ENCODE results near the gene EFNA5. TPM values are rescaled to one million over a fixed set of nuclear protein-coding genes. Genes with fewer than 3 reads are reported as not detected.
A peak's percentile ranks its signal among the peaks of the same experiment; 100 is the strongest.

Gene EFNA5
- total RNA-seq, 1 donor from 2014 or later = 43.0 TPM

DNA sequence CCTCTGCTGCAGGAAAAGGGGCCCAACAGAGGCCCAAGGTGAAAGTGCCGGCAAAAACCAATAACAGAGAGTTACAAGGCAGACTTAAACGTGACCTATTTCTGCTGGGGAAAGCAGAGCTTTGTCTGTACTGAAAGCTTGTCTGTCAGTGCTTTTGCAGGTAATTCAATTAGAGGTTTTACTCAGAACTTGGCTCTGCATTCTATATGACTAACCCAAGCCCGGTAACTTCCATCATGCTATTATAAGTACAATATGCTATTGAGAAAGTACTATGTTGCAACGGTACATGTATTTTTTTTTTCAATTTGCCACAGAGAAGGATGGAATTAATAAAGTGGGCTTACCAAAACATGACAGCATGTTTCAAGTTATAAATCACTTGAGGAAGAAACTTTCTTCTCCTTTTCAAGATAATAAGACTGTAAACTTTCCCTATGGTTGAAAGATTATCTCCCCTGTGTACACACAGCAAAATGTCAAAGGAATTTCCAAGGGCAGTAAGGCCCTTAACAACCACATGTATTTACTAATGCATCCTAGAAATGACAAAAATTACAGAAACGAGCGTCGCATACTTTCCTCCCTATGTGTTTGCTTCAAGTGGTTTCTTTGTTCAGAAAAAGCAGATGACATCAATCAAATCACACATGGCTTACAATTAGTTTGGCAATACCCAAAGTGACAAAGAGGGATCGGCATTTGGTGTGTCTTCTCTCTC, 282.4 kb downstream of the EFNA5 start:
- TF ChIP-seq, protein P1, sequence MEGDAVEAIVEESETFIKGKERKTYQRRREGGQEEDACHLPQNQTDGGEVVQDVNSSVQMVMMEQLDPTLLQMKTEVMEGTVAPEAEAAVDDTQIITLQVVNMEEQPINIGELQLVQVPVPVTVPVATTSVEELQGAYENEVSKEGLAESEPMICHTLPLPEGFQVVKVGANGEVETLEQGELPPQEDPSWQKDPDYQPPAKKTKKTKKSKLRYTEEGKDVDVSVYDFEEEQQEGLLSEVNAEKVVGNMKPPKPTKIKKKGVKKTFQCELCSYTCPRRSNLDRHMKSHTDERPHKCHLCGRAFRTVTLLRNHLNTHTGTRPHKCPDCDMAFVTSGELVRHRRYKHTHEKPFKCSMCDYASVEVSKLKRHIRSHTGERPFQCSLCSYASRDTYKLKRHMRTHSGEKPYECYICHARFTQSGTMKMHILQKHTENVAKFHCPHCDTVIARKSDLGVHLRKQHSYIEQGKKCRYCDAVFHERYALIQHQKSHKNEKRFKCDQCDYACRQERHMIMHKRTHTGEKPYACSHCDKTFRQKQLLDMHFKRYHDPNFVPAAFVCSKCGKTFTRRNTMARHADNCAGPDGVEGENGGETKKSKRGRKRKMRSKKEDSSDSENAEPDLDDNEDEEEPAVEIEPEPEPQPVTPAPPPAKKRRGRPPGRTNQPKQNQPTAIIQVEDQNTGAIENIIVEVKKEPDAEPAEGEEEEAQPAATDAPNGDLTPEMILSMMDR (conservative IDR thresholded peaks at IDR 0.05) = no peak
- H3K4me1 Mint-ChIP-seq = peaks cover 42% of the 10 kb centered on the region
- DNase-seq (ENCODE audit: low read depth, low spot score) = no peak
- H3K27me3 Mint-ChIP-seq (ENCODE audit: low read depth) = no peaks in the 10 kb centered on the region
- H3K36me3 Mint-ChIP-seq (ENCODE audit: low read depth) = peaks cover 7% of the 10 kb centered on the region
- peak overlapping the region; percentile 17 for H3K27ac Mint-ChIP-seq (ENCODE audit: unreplicated experiment)
- H3K9me3 Mint-ChIP-seq = no peaks in the 10 kb centered on the region
- peak overlapping the region; percentile 29 for H3K4me3 Mint-ChIP-seq

DNA sequence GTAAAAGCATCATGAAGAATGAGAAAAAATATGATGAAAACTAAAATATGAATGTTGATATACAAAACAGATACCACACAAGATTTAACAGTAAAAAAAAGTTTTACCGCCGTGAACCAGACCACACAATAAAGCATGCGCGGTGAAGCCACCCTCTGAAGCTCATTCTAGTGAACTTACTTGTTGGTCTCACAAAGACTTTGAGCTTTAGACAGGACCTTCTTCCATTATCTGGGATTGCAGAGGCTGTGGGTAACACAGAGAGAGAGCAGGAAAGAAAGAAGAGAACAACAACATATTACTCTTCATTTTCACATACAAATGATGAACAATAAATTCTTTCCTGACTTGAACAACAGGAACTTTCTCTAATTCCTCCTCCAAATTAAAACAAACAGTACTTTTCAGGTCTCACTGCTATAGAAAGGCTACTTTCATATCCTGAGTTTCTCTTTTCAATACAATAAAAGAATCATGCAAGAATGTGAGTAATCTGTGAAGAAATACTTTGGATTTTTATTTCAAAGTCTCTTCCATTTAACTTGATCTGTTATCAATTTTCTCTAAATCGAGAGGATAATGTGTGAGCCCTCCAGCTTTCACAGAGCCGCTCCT, 283.1 kb downstream of the EFNA5 start:
- H3K9me3 Mint-ChIP-seq = no peaks in the 10 kb centered on the region
- TF ChIP-seq, protein P1 (conservative IDR thresholded peaks at IDR 0.05) = no peak
- H3K36me3 Mint-ChIP-seq (ENCODE audit: low read depth) = peaks cover 7% of the 10 kb centered on the region
- no peaks in the 10 kb centered on the region for H3K27me3 Mint-ChIP-seq (ENCODE audit: low read depth)
- DNase-seq (ENCODE audit: low read depth, low spot score) = no peak
- peak overlapping the region; percentile 29 for H3K4me3 Mint-ChIP-seq
- peaks cover 41% of the 10 kb centered on the region for H3K4me1 Mint-ChIP-seq
- peak overlapping the region; percentile 17 for H3K27ac Mint-ChIP-seq (ENCODE audit: unreplicated experiment)

DNA sequence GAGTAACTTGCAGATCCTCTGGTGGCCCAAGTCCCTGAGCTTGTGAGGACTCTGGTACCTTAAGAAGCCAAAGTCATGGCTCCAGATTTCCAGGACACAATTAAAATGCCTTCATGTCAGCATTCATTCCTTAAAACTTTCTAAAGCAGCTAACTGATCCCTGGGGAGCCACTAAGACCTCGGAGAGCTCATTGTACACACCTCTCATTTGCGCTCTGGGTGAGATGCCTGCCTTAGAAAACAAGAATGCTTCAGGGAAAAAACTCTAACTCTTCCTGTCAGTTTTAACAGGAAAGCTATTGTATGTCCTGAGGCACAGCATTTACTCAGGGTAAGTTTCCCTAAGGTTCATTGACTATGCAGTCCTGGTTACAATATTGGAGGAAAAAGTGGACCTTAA, 285.0 kb downstream of the EFNA5 start:
- H3K4me3 Mint-ChIP-seq = no peak overlapping the region
- peaks cover 48% of the 10 kb centered on the region for H3K4me1 Mint-ChIP-seq
- no peaks in the 10 kb centered on the region for H3K27me3 Mint-ChIP-seq (ENCODE audit: low read depth)
- H3K36me3 Mint-ChIP-seq (ENCODE audit: low read depth) = peaks cover 7% of the 10 kb centered on the region
- DNase-seq (ENCODE audit: low read depth, low spot score) = no peak
- H3K9me3 Mint-ChIP-seq = no peaks in the 10 kb centered on the region
- no peak overlapping the region for H3K27ac Mint-ChIP-seq (ENCODE audit: unreplicated experiment)
- TF ChIP-seq, protein P1 (conservative IDR thresholded peaks at IDR 0.05) = no peak

DNA sequence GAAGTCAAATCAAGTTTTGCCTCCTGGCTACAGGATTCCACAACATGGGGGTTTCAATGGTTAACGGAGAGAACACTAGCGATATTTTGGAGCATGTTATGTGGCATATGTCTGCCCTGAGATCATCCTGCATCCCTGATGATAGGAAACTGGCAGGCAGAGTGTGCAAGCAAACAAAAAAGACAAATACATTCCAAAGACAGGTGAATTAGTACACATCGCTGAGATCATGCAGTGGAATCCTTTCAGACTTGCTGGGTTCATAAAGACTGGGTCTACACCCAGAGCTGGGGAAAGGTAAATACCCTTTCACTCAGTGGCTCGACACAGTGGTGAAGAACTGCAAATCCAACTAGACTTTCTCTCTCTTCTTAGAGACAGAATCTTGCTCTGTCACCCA, 286.5 kb downstream of the EFNA5 start:
- Mint-ChIP-seq H3K4me1 (peaks cover 47% of the 10 kb centered on the region), H3K9me3 (no peaks in the 10 kb centered on the region), H3K27ac (ENCODE audit: unreplicated experiment) (no peak overlapping the region), H3K27me3 (ENCODE audit: low read depth) (no peaks in the 10 kb centered on the region), H3K4me3 (no peak overlapping the region), H3K36me3 (ENCODE audit: low read depth) (peaks cover 11% of the 10 kb centered on the region)
- TF ChIP-seq, protein P1 (conservative IDR thresholded peaks at IDR 0.05) = no peak
- DNase-seq (ENCODE audit: low read depth, low spot score) = no peak

DNA sequence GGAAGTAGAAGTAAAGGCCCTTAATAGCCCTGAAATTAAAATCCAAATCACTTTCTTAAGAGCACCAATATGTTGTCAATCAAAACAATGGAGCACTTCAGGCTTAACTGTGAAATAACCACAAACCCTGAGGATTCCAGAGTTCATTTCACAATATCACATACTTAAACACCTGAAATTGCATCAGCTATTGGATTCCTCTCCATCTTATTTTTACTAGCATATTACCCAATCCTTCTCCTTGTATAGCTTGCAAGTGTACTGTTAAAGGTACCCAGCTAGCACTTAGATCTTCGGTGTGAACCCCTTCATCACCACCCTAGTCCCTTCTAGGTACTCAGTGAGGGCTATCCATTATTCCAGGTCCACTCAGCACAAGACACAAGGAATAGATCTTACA, 287.3 kb downstream of the EFNA5 start:
- H3K4me3 Mint-ChIP-seq = no peak overlapping the region
- no peaks in the 10 kb centered on the region for H3K27me3 Mint-ChIP-seq (ENCODE audit: low read depth)
- H3K36me3 Mint-ChIP-seq (ENCODE audit: low read depth) = peaks cover 11% of the 10 kb centered on the region
- TF ChIP-seq, protein P1 (conservative IDR thresholded peaks at IDR 0.05) = no peak
- H3K4me1 Mint-ChIP-seq = peaks cover 42% of the 10 kb centered on the region
- no peak overlapping the region for H3K27ac Mint-ChIP-seq (ENCODE audit: unreplicated experiment)
- DNase-seq (ENCODE audit: low read depth, low spot score) = no peak
- H3K9me3 Mint-ChIP-seq = no peaks in the 10 kb centered on the region
